ENCODE results near the gene DOCK1.

Gene DOCK1

DNA sequence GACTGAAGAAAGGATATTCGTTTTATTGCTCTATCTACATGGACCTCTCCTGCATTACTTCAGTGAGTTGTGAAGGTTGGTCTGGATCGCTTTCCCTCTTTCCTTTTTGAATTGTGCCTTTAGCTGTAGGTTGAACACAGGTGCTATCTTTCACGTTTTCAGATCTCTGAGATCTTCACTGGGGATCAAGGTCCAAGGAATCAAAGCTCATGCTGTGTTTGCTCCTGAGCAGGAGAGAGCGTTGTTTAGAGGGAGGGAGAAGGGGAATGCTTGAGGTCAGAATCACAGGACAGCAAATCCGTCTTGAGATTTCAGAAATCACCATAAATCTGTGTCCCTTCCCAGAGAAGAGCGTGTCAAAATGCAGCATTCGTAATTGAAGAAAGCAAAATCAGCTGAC, 186.1 kb downstream of the DOCK1 start:
- no peak for DNase-seq

- DNase-seq = no peak
Observed at GRCh38 chr10:127092916-127093315, 187.7 kb downstream of the DOCK1 start.

GRCh38 chr10:127094984-127095383, 189.8 kb downstream of the DOCK1 start:
- no peak for DNase-seq

DNA sequence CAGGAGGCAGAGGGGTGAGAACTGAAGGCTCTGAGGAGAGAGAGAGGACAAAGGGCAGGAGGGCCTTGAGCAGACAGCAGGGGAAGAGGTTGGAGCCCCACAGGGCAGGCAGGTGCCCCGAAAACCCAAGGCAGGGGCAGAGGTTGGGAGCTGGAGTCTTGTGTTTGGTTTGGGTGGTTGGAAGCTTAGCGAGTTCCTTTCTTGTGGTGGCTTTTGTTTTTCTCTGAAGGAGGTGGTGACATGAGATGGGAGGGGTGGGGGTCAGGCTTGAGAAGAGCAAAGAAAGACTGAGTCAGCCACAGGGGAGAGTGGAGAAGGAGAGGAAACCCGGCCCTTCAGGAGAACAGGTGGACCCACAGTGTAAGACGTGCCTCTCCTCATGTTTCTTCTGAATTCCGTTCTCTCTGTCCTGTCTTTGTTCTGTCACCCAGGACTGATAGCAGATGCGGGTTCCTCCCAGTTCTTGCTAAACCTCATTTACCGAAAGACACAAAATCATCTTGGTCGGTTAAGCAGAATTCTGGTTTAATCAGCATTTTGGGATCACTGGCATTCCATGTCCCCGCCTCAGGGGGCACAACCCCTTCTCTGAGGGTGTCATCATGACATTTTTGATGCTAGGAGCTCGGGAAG, 195.9 kb downstream of the DOCK1 start:
- DNase-seq = no peak

DNA sequence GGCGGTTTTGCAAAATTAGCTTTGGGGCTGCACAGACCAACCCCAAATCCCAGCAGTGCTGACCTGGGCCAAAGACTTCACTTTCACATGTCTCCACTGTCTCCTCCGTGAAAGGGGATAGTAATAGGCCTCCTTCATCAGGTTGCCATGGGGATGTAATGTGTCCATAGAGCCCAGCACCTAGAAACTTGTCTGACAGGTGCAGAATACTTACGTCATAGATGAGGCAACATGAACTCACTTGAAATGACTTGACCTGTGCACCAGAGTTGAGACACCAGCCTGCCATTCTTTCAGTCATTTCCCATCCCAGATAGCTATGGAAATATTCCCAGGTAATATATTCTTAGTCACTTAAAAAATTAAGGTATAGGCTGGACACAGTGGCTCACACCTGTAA, 196.9 kb downstream of the DOCK1 start:
- no peak for DNase-seq

DNA sequence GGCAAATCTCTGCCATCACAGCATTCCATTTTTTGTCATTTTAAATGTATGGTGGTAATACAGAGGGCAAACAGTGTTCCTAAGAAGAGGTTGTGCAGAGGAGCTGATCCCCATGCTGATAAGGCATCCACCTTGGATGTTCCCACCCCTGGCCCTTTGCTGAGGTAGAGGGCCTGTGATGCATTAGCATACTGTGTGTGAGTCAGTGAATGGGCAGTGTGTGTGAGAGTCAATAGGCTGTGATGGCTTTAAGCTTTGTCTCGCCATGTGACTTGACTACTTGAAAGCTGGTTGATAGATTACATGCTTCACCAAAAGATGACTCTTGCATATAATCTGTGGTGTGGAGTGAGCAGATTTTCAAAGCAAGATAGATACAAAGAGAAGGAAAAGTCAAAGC, 209.9 kb downstream of the DOCK1 start:
- DNase-seq = no peak

GRCh38 chr10:127117125-127117524, 211.9 kb downstream of the DOCK1 start:
- peak; percentile 29 for DNase-seq

- no peak for DNase-seq
Observed at GRCh38 chr10:127118034-127118433, 212.8 kb downstream of the DOCK1 start.

DNA sequence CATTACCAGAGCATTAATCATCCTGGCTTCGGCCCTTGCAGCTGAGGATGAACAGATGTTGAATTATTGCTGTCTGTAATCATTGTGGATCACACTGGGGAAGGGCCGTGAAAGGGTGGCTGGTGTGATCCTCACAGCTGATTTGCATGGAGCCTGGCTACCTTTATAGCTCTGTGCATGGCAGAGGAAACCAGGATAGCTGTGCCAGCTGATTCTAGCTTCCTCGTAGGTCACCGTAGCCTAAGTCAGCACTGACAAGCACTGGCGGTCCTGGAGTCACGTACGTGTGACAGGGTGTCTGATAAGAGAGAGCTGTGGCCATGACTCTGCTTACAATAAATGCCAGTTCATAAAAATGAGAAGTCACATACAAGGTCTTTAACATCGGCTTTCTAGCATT, 214.7 kb downstream of the DOCK1 start:
- no peak for DNase-seq

- no peak for DNase-seq
Observed at GRCh38 chr10:127122831-127123230, 217.6 kb downstream of the DOCK1 start.

DNA sequence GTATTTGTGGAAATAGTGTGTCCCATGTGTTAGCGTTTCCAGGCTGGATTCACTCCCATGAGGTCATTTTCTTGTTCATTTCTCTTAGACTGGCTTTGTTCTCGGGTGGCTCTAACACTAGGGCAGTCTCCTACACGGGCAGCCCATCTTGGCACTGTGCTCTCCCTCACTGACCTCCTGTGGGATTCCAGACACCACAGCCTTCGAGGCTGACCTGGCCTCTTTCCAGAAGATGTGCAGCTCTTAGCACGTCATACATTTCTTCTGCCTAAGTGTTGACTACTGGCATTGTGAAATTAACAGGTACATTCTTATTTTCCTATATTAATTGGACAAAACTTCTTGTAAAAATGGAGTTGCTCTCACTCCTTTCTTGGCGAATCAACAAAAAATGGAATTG, 218.4 kb downstream of the DOCK1 start:
- DNase-seq = no peak

DNA sequence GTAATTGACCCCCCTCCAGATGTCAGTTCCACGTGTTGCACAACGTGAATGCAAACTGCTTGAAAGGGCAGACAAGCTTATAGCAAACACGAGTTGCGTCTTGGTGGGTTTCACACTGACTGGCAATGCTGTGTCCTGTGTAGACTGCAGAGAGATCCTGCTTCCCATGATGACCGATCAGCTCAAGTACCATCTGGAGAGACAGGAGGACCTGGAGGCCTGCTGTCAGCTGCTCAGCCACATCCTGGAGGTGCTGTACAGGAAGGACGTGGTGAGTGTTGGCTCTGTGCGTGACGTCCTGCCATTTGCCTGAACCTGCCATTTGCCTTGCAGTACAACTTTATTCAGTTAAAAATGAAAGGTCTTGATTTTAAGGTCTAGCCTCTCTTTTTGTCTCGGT, 220.1 kb downstream of the DOCK1 start:
- DNase-seq = no peak

DNA sequence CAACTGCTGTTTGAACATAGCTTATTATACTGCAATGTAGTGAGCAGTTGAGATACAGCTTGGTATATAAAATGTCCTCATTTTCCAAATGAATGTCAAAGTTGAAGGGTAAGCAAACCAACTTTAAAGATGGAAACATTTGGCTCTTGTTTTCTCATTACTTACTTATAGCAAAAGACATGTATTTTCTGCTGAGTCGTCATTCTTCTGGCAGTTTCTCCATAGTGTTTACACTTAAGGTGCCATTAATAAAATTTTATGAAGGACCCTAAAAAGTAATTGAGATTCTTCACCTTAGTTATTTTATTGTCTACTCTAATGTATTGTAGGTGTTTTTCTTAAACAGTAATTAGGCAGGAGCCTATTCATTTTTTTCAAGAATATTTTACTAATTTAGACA, 222.6 kb downstream of the DOCK1 start:
- DNase-seq = no peak

- no peak for DNase-seq
Observed at GRCh38 chr10:127129104-127129503, 223.9 kb downstream of the DOCK1 start.

GRCh38 chr10:127132451-127132850, 227.2 kb downstream of the DOCK1 start:
- no peak for DNase-seq

- no peak for DNase-seq
Observed at GRCh38 chr10:127133225-127133624, 228.0 kb downstream of the DOCK1 start.

DNA sequence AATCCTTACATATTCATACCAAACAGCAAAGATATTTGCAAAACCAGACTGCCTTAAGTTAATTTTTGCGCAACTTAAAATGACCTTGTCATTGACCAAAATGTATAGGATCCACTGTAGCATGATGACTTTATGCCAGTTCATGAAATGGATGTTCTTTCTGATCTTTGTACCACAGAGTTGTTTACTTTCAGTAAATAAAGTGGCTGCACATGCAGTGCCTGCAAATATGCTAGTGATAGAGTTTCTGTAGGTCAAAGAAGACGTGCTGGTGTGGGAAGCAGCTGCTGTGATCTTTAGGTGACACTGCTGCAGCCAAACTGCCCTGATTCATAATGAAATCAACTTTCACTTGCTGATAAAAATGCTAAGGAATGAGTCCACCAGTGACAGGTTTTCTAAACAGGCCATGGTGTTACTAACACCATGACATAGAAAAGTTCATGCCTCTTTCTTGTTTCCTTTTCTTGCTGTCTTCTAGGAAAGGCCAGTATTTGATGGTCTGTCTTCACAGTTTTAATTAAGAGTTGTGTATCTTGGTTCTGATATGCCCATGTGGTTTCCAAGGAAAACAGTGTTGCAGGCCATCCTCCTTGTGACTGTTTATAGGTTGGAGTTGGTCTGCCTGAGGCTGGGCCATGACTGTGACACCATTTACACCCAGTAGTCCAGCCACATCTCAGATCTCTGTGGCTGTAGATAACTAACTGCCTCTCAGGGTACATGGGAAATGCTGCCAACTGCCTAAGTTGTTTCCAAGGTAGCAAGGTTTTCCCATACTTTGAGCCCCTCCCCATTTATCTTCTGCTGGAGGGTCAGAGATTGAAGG, 228.7 kb downstream of the DOCK1 start:
- no peak for DNase-seq

DNA sequence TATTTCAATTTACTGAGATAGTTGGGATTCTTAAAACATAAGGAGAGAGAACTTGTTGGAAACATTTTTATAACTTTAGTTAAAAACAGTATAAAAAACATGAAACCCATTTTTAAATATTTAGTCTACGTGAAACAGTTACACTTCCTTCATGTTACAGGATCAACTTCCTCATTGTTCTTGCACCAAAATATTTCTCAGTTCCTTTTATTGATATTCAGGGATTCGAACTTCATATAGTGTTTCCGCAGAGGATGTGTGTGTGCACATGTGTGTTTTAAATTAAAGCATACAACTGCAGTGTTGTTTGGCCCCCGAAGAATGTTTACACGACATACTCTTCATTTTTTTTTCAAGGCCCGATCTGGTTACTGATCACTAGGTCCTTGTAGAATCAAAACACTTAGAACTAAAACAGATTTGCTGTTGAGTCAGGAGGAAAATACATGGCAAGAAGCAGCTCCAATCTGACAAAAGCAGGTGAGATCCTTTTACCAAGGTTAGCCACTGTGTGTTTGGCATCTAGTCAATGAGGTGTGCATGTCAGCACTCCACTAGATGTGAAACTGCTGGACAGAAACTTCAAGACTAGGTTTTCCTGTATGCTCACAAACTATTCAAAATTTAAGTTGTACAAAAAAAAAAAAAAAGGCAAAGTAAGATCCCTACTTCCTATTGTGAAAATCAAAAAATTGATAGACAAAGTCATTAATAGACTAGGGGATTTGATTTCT, 230.8 kb downstream of the DOCK1 start:
- DNase-seq = peak; percentile 17

- DNase-seq = no peak
Observed at GRCh38 chr10:127137391-127137790, 232.2 kb downstream of the DOCK1 start.

DNA sequence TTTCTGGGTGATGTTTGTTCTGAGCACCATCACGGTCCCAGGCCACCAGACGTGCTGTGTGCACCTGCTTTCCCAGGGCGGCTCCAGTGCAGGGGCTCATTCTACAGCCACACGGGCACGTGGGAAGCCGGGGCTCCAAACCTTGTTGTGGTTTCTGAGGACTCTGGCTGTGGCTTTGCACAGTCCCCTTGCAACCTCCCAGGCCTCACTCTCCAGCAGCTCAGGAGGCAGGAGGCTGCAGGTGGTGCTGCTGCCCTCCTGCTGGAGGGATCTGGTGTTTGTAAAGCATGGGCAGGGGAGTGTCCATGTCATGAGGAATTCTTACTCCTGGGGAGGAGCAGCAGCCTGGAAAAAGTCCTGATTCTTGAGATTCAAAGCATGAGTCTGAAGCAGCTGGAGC, 236.9 kb downstream of the DOCK1 start:
- no peak for DNase-seq

DNA sequence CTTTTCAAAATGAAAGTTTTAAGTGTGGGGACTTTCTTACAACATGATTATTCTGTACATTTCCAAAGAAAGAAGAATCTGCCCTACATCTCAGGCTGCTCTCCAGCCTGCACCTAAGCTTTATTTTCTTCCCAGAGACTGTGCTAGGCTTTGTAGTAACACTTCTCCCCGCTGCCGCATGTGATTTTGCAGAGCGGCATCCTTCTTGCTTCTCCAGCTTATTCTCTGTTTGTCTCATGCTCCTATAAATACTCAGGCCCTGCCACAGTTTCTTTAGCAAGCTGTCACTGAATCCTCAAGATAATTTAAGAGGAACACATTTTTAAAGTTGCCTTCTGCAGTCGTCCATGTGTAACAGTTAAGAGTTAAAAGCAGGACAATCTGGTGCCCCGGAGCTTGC, 237.6 kb downstream of the DOCK1 start:
- no peak for DNase-seq

- DNase-seq = peak; percentile 66
Observed at GRCh38 chr10:127145173-127145572, 239.9 kb downstream of the DOCK1 start.

DNA sequence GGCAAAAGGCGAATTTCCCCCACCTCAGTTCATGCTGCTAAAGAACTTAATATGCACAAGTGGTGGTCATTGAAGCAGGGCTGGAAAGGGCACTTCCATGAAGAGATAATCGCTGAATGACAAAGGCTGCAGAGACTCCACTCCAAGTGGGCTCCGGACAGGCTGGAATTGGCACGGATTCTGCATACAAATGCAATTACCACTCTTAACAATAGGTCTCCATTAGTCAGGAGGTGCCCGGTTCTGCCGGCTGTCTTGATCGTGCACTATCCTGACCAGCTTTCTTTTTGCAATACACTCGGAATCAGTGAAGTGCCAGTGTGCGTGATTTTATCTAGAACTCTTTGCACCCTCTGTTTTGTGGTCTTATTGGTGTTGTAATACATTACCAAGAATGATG, 241.4 kb downstream of the DOCK1 start:
- no peak for DNase-seq

All from suppressor macrophage treated with lipopolysaccharide for 4 hours (primary cell).